HUES64 (cell line): ENCODE results near the gene GRID1.

Experiments used
- H3K27ac ChIP-seq: 2 replicates; pipeline ENCODE4 v1.7.0; 2013; ENCODE audit warnings: low read depth, low read length, inconsistent platforms
- H3K27me3 ChIP-seq: 2 replicates; pipeline ENCODE4 v1.6.1; 2013; ENCODE audit warnings: mild to moderate bottlenecking, low read length; ENCODE audit not compliant: insufficient read depth
- H3K36me3 ChIP-seq: 2 replicates; pipeline ENCODE4 v1.6.1; 2013; ENCODE audit warnings: mild to moderate bottlenecking, low read length; ENCODE audit not compliant: insufficient read depth
- H3K4me1 ChIP-seq: 2 replicates; pipeline ENCODE4 v1.6.1; 2013; ENCODE audit warnings: mild to moderate bottlenecking, low read length, moderate library complexity; ENCODE audit not compliant: insufficient read depth
- H3K4me3 ChIP-seq: 2 replicates; pipeline ENCODE4 v1.5.1; 2013; ENCODE audit warnings: mild to moderate bottlenecking, low read length, moderate library complexity
- H3K9ac ChIP-seq: 2 replicates; pipeline ENCODE4 v1.6.1; 2013; ENCODE audit warnings: mild to moderate bottlenecking, low read depth, low read length
- H3K9me3 ChIP-seq: 2 replicates; pipeline ENCODE4 v1.6.1; 2013; ENCODE audit warnings: low read depth, low read length; ENCODE audit not compliant: insufficient read depth
- WGBS: fragments of 150-250, 120-280 bp; methylation state at CpG from one replicate; pipeline ENCODE4 v1.1.7; 2013; ENCODE audit warnings: missing lambda C conversion rate; 5-methylcytosine and 5-hydroxymethylcytosine counted together

Gene GRID1

DNA sequence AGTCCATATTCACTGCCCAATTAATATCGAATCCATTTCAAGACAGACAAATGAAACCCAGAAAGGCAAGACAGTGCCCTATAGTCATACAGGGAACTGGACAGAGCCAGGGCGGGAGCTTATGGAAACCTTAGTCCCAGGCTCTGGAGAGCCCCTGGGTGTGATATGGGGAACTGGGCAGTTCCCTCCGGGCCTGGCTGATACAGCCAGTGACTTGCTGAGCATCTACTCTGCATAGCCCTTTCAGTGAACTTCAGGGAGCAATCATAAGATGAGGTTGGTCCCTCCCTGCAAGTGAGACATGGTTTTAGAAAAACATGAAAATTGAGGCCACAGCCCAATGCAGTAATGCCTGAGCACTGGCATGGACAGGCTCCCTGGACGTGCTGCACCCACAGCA is 241.9 kb downstream of the GRID1 start:
- WGBS: 92% methylated on average over 4 of the region's 4 CpGs

GRCh38 chr10:86123715-86124114 is 242.9 kb downstream of the GRID1 start:
- H3K9ac ChIP-seq: no peak overlapping the region
- 73% methylated on average over 6 of the region's 6 CpGs for WGBS
- H3K27ac ChIP-seq: no peak overlapping the region
- no peak overlapping the region for H3K4me3 ChIP-seq
- H3K27me3 ChIP-seq: no peaks in the 10 kb centered on the region
- H3K4me1 ChIP-seq: no peaks in the 10 kb centered on the region
- no peaks in the 10 kb centered on the region for H3K9me3 ChIP-seq
- H3K36me3 ChIP-seq: no peaks in the 10 kb centered on the region

More for the DNA sequence above, 241.9 kb downstream of the GRID1 start:
- Histone ChIP-seq H3K4me1 (no peaks in the 10 kb centered on the region), H3K36me3 (no peaks in the 10 kb centered on the region), H3K27ac (no peak overlapping the region), H3K9ac (no peak overlapping the region), H3K9me3 (no peaks in the 10 kb centered on the region), H3K27me3 (no peaks in the 10 kb centered on the region), H3K4me3 (no peak overlapping the region)

- H3K36me3 ChIP-seq: no peaks in the 10 kb centered on the region
- WGBS: 95% methylated on average over 4 of the region's 4 CpGs
- no peaks in the 10 kb centered on the region for H3K4me1 ChIP-seq
Observed at GRCh38 chr10:86123304-86123703, 243.3 kb downstream of the GRID1 start.

DNA sequence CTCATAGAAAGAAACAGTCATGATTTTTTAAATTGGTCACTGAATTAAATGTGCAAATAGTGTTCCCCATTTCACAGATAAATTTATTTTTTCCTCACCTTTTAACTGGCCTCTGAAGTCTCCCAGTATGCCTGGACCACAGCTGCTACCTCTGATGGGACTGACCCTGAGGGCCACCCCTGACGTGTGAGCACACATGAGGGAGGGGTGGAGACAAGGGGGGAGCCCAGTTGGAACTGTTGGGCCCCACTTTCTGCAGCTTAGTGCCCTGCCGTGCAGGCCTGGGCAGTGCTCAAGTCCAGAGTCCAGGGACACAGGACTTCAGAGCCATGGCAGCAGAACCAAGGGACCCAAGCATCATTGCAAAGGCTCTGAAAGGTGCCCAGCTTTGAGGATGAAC is 243.9 kb downstream of the GRID1 start:
- Histone ChIP-seq H3K27me3 (no peaks in the 10 kb centered on the region), H3K4me1 (no peaks in the 10 kb centered on the region), H3K27ac (no peak overlapping the region), H3K9ac (no peak overlapping the region), H3K4me3 (no peak overlapping the region), H3K36me3 (no peaks in the 10 kb centered on the region), H3K9me3 (no peaks in the 10 kb centered on the region)
- 85% methylated on average over 2 of the region's 2 CpGs for WGBS

More at GRCh38 chr10:86123304-86123703, 243.3 kb downstream of the GRID1 start:
- no peaks in the 10 kb centered on the region for H3K27me3 ChIP-seq
- H3K9me3 ChIP-seq: no peaks in the 10 kb centered on the region
- no peak overlapping the region for H3K4me3 ChIP-seq
- no peak overlapping the region for H3K27ac ChIP-seq
- no peak overlapping the region for H3K9ac ChIP-seq

DNA sequence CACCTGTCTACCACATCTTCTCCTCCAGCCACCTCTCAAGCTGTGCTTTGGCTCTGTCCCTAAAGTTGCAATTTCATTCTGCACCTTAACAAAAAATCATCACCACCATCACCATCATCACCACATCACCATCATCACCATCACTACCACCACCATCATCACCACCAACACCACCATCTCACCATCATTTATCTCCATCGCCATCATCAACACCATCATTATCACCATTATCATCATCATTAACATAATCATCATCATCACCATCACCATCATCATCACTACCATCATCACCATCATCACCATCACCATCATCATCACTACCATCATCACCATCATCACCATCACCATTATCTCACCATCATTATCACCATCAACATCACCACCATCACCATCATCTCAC is 245.4 kb downstream of the GRID1 start:
- no peak overlapping the region for H3K27ac ChIP-seq
- H3K9ac ChIP-seq: no peak overlapping the region
- WGBS: 92% methylated on average over 1 of the region's 1 CpG
- H3K36me3 ChIP-seq: no peaks in the 10 kb centered on the region
- no peaks in the 10 kb centered on the region for H3K9me3 ChIP-seq
- no peaks in the 10 kb centered on the region for H3K27me3 ChIP-seq
- no peak overlapping the region for H3K4me3 ChIP-seq
- H3K4me1 ChIP-seq: no peaks in the 10 kb centered on the region

DNA sequence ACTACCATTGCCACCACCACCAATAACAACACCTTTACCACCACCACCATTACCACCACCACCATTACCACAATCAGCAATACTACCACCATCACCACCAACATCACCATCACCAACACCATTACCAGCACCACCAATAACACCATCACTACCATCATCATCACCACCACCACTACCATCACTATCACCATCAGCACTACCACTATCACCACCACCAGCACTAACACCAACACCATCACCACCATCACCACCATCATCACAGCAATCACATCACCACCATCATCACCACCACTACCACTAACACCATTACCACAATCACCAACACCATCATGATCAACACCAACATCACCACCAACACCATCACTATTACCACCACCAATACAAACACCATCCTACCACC is 249.5 kb downstream of the GRID1 start:
- H3K9ac ChIP-seq: no peak overlapping the region
- no peak overlapping the region for H3K27ac ChIP-seq
- H3K27me3 ChIP-seq: no peaks in the 10 kb centered on the region
- no peak overlapping the region for H3K4me3 ChIP-seq
- no peaks in the 10 kb centered on the region for H3K9me3 ChIP-seq
- no peaks in the 10 kb centered on the region for H3K36me3 ChIP-seq
- no peaks in the 10 kb centered on the region for H3K4me1 ChIP-seq

GRCh38 chr10:86113983-86114382 is 252.6 kb downstream of the GRID1 start:
- no peak overlapping the region for H3K4me3 ChIP-seq
- H3K4me1 ChIP-seq: no peaks in the 10 kb centered on the region
- no peaks in the 10 kb centered on the region for H3K36me3 ChIP-seq
- H3K27me3 ChIP-seq: no peaks in the 10 kb centered on the region
- no peaks in the 10 kb centered on the region for H3K9me3 ChIP-seq
- 90% methylated on average over 3 of the region's 3 CpGs for WGBS
- no peak overlapping the region for H3K27ac ChIP-seq
- H3K9ac ChIP-seq: no peak overlapping the region

- no peak overlapping the region for H3K9ac ChIP-seq
- no peak overlapping the region for H3K27ac ChIP-seq
- no peak overlapping the region for H3K4me3 ChIP-seq
- H3K4me1 ChIP-seq: no peaks in the 10 kb centered on the region
- 94% methylated on average over 4 of the region's 4 CpGs for WGBS
- no peaks in the 10 kb centered on the region for H3K27me3 ChIP-seq
- no peaks in the 10 kb centered on the region for H3K36me3 ChIP-seq
- H3K9me3 ChIP-seq: no peaks in the 10 kb centered on the region
Observed at GRCh38 chr10:86113501-86113900, 253.1 kb downstream of the GRID1 start.

DNA sequence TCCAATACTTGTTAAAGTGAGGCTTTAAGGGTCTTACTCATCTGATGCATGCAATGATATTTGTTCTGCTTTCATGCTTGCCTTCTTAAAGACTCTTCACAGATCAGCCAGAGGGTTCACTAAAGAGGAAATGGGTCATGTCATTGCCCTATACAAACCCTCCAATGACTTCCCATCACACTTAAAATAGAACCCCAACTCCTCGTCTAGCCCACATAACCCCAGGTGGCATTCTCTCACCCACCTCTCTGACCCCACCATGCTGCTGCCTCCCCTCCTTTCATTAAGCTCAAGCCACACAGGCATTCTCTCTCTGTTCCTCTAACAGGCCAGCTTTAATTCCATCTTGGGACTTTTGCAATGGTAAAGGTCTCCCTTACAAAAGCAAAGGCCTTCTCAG is 253.6 kb downstream of the GRID1 start:
- no peaks in the 10 kb centered on the region for H3K27me3 ChIP-seq
- no peaks in the 10 kb centered on the region for H3K9me3 ChIP-seq
- H3K4me1 ChIP-seq: no peaks in the 10 kb centered on the region
- H3K4me3 ChIP-seq: no peak overlapping the region
- no peak overlapping the region for H3K9ac ChIP-seq
- WGBS: 90% methylated on average over 1 of the region's 1 CpG
- H3K36me3 ChIP-seq: no peaks in the 10 kb centered on the region
- H3K27ac ChIP-seq: no peak overlapping the region

DNA sequence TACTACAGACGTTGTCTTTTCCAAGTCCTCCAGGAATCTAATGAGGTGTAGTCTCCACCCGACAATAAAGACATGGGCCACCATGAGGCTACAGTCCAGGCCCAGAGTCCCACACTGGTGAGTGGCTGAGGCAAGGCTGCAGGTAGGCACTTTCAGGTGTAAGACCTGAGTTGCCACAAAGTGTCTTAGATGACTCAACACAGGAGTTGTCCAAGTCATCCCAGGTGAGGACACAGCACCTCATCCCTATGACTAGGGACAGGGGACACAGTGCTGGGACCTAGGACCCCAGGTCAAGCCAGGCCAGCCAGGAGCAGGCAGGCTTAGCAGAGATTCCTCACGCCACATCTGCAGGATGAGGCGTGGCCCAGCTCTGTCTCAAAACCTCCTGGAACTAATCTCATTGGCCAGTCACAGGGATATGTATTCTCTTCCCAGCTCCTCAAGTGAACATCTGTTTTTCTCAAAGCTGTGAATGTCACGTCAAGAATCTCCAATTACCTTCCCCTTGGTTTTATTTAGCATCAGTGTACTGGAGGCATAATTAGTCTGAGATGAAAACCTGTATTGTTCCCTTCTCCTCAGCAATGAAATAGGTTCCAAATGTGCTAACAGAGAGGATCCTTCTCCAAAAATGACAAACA is 254.6 kb downstream of the GRID1 start:
- H3K27ac ChIP-seq: no peak overlapping the region
- no peaks in the 10 kb centered on the region for H3K4me1 ChIP-seq
- no peaks in the 10 kb centered on the region for H3K36me3 ChIP-seq
- no peak overlapping the region for H3K9ac ChIP-seq
- no peaks in the 10 kb centered on the region for H3K27me3 ChIP-seq
- no peaks in the 10 kb centered on the region for H3K9me3 ChIP-seq
- 67% methylated on average over 5 of the region's 5 CpGs for WGBS
- no peak overlapping the region for H3K4me3 ChIP-seq

GRCh38 chr10:86110156-86110786 is 256.3 kb downstream of the GRID1 start:
- WGBS: 86% methylated on average over 6 of the region's 6 CpGs
- Histone ChIP-seq H3K36me3 (no peaks in the 10 kb centered on the region), H3K4me1 (no peaks in the 10 kb centered on the region), H3K27ac (no peak overlapping the region), H3K9ac (no peak overlapping the region), H3K9me3 (no peaks in the 10 kb centered on the region), H3K4me3 (no peak overlapping the region), H3K27me3 (no peaks in the 10 kb centered on the region)

GRCh38 chr10:86109421-86109820 is 257.2 kb downstream of the GRID1 start:
- no peaks in the 10 kb centered on the region for H3K4me1 ChIP-seq
- WGBS: 83% methylated on average over 1 of the region's 1 CpG
- H3K27me3 ChIP-seq: no peaks in the 10 kb centered on the region
- H3K36me3 ChIP-seq: no peaks in the 10 kb centered on the region
- H3K27ac ChIP-seq: no peak overlapping the region
- H3K9me3 ChIP-seq: no peaks in the 10 kb centered on the region
- no peak overlapping the region for H3K4me3 ChIP-seq
- H3K9ac ChIP-seq: no peak overlapping the region
